HCT116 (cell line): ENCODE results near the gene SLC25A22. TPM values are rescaled to one million over a fixed set of nuclear protein-coding genes. Genes with fewer than 3 reads are reported as not detected.
A peak's percentile ranks its signal among the peaks of the same experiment; 100 is the strongest.

Experiments used
- ATAC-seq: fragments of 200-7000 bp; cut with Tn5 transposase; 2 replicates; pipeline ENCODE4 v1.9.1; 2020; ENCODE audit warnings: mild to moderate bottlenecking, moderate library complexity
- Bru-seq: library from RNA; stranded (reverse); fragments of 400-500 nt; gene quantifications from one replicate; lab custom pipeline; 2021; lab: Mats Ljungman, UMichigan
- BruChase-seq, 2 experiments: library from RNA; stranded (reverse); fragments of 400-500 nt; gene quantifications; one replicate each; lab custom pipeline; 2021; lab: Mats Ljungman, UMichigan
- BruUV-seq: library from RNA; stranded (reverse); fragments of 400-500 nt; replicated peaks from 2 replicates; lab custom pipeline; 2021; lab: Mats Ljungman, UMichigan
- CTCF ChIA-PET: fragments of 300-600 bp; sonication (Branson Sonifier 250); formaldehyde crosslinking; loops from one replicate; lab custom pipeline; 2021; ENCODE audit warnings: antibody characterized with exemption; lab: Charles Lee
- POLR2A ChIA-PET: fragments of 300-600, 350-600 bp; sonication (Branson Sonifier 250); formaldehyde crosslinking; loops from one replicate; lab custom pipeline; 2021; ENCODE audit warnings: antibody characterized with exemption; lab: Charles Lee
- RAD21 ChIA-PET, 2 experiments: fragments of 300-600 bp; sonication (Branson Sonifier 250); formaldehyde crosslinking; loops; one replicate each; lab custom pipeline; 2023; ENCODE audit warnings: low total read pairs in 2 of 2; ENCODE audit not compliant: uncharacterized antibody in 2 of 2, unreplicated experiment in 2 of 2, low non-redundant PET in 1 of 2; lab: Charles Lee
- DNase-seq: peaks from one replicate; pipeline ENCODE4 v3.0.0-alpha.2; 2010; ENCODE audit warnings: low read depth, low spot score
- H2AFZ ChIP-seq: fragments of 200-600 bp; shearing (Covaris generic), sonication (generic); 2 replicates; pipeline ENCODE4 v1.6.1; 2017; ENCODE audit warnings: low read depth, mixed run types, mixed read lengths, antibody characterized with exemption, low read length; ENCODE audit not compliant: poor library complexity, severe bottlenecking
- H3K27ac ChIP-seq: 2 replicates; pipeline ENCODE4 v1.5.1; 2012; ENCODE audit warnings: low read depth, low read length
- H3K27me3 ChIP-seq: fragments of 200-600 bp; sonication (generic); 2 replicates; pipeline ENCODE4 v1.6.1; 2016; ENCODE audit warnings: mixed run types, low read length, mixed read lengths; ENCODE audit not compliant: insufficient read depth
- H3K36me3 ChIP-seq, 2 experiments: fragments of 200-500 bp in 1 of 2; fragments of 200-600 bp in 1 of 2; sonication (Bioruptor generic) in 1 of 2; sonication (generic) in 1 of 2; 2 replicates each; pipeline versions ENCODE4 v1.5.1 to v1.6.1; 2014 to 2016; ENCODE audit warnings: low read length in 2 of 2, inconsistent platforms in 1 of 2, mixed read lengths in 1 of 2, mixed run types in 1 of 2; ENCODE audit not compliant: insufficient read depth in 2 of 2, control insufficient read depth in 1 of 2
- H3K4me1 ChIP-seq, 2 experiments: fragments of 200-600 bp in 1 of 2; sonication (generic) in 1 of 2; 2 replicates each; pipeline versions ENCODE4 v1.5.1 to v1.6.1; 2012 to 2017; ENCODE audit warnings: low read length in 2 of 2, inconsistent platforms in 1 of 2, mild to moderate bottlenecking in 1 of 2, mixed read lengths in 1 of 2, mixed run types in 1 of 2, moderate library complexity in 1 of 2; ENCODE audit not compliant: insufficient read depth in 2 of 2, control insufficient read depth in 1 of 2
- H3K4me2 ChIP-seq: fragments of 200-600 bp; sonication (generic); 2 replicates; pipeline ENCODE4 v1.6.1; 2017; ENCODE audit warnings: mixed run types, low read length, mixed read lengths
- H3K4me3 ChIP-seq, 2 experiments: fragments of 200-600 bp in 1 of 2; sonication (generic) in 1 of 2; replicated peaks in 1 of 2; 2 replicates each; pipeline ENCODE4 v1.5.1; 2011 to 2016; ENCODE audit warnings: low read length in 2 of 2, control low read depth in 1 of 2, low read depth in 1 of 2, mild to moderate bottlenecking in 1 of 2, mixed read lengths in 1 of 2, mixed run types in 1 of 2
- H3K79me2 ChIP-seq: fragments of 200-600 bp; sonication (generic); 2 replicates; pipeline ENCODE4 v1.6.1; 2017; ENCODE audit warnings: mild to moderate bottlenecking, mixed run types, low read length, moderate library complexity, mixed read lengths; ENCODE audit not compliant: insufficient read depth
- H3K9ac ChIP-seq: fragments of 200-600 bp; sonication (generic); 2 replicates; pipeline ENCODE4 v1.6.1; 2016; ENCODE audit warnings: low read length, mixed read lengths
- H3K9me2 ChIP-seq: fragments of 200-600 bp; sonication (generic), shearing (Covaris generic); 2 replicates; pipeline ENCODE4 v1.6.1; 2017; ENCODE audit warnings: mixed run types, mild to moderate bottlenecking, moderate library complexity; ENCODE audit not compliant: insufficient read depth
- H3K9me3 ChIP-seq, 2 experiments: fragments of 200-500 bp in 1 of 2; fragments of 200-600 bp in 1 of 2; sonication (Bioruptor generic) in 1 of 2; sonication (generic) in 1 of 2; 2 replicates each; pipeline ENCODE4 v1.6.1; 2014 to 2017; ENCODE audit warnings: low read length in 2 of 2, mixed read lengths in 2 of 2, inconsistent platforms in 1 of 2, low read depth in 1 of 2, mild to moderate bottlenecking in 1 of 2, mixed run types in 1 of 2, moderate library complexity in 1 of 2; ENCODE audit not compliant: control insufficient read depth in 1 of 2, insufficient read depth in 1 of 2
- H4K20me1 ChIP-seq: fragments of 200-600 bp; sonication (generic), shearing (Covaris generic); 2 replicates; pipeline ENCODE4 v1.6.1; 2017; ENCODE audit warnings: mixed run types, mild to moderate bottlenecking, moderate library complexity; ENCODE audit not compliant: insufficient read depth
- CEBPB ChIP-seq: IDR thresholded peaks from 2 replicates; pipeline ENCODE4 v1.6.1; 2012; ENCODE audit warnings: low read depth
- EGR1 ChIP-seq: IDR thresholded peaks from 2 replicates; pipeline ENCODE4 v1.6.1; 2012; ENCODE audit warnings: low read depth
- POLR2A ChIP-seq: IDR thresholded peaks from 2 replicates; pipeline ENCODE4 v1.7.0; 2011; ENCODE audit warnings: borderline replicate concordance; ENCODE audit not compliant: insufficient read depth, insufficient read length; ENCODE audit errors: extremely low read depth
- POLR2AphosphoS5 ChIP-seq: IDR thresholded peaks from 2 replicates; pipeline ENCODE4 v1.6.1; 2011; ENCODE audit warnings: mild to moderate bottlenecking, low read depth, low read length, moderate library complexity
- SIN3A ChIP-seq: IDR thresholded peaks from 2 replicates; pipeline ENCODE4 v1.6.1; 2012; ENCODE audit warnings: low read depth
- SRF ChIP-seq: IDR thresholded peaks from 2 replicates; pipeline ENCODE4 v1.6.1; 2012; ENCODE audit warnings: low read depth
- YY1 ChIP-seq: IDR thresholded peaks from 2 replicates; pipeline ENCODE4 v1.6.1; 2011; ENCODE audit warnings: low read length, low read depth, moderate library complexity, mild to moderate bottlenecking; ENCODE audit not compliant: insufficient replicate concordance; ENCODE audit errors: extremely low read depth
- ZFX ChIP-seq: fragments of 450-650 bp; IDR thresholded peaks from 2 replicates; pipeline ENCODE4 v1.6.1; 2017
- intact Hi-C: fragments of 100-400 bp; cut with micrococcal nuclease; formaldehyde crosslinking; loops from 2 replicates; pipeline ENCODE4 v1.10.0; 2022
- long read RNA-seq: library from polyadenylated mRNA; unstranded; transcript quantifications from one replicate; pipeline ENCODE4 v2.0.0, GENCODE V29; 2021; ENCODE audit not compliant: unreplicated experiment
- polyA plus RNA-seq: library from polyadenylated mRNA; unstranded; fragments of >200 nt; gene quantifications from 2 replicates; pipeline ENCODE4 v1.2.1, GENCODE V29; 2012; ENCODE audit warnings: missing spikeins
- total RNA-seq: library from RNA; stranded (reverse); gene quantifications from one replicate; pipeline ENCODE4 v1.2.1, GENCODE V29; 2021; ENCODE audit not compliant: unreplicated experiment
- TF ChIP-seq, protein P1 (sequence below), 3 experiments: fragments of 200-600 bp in 1 of 3; sonication (generic) in 1 of 3; IDR thresholded peaks in 2 of 3; conservative IDR thresholded peaks in 1 of 3; 2 replicates each; pipeline ENCODE4 v1.5.1; 2012 to 2017; ENCODE audit warnings: low read depth in 2 of 3, low read length in 2 of 3, antibody characterized with exemption in 1 of 3, borderline replicate concordance in 1 of 3, control low read depth in 1 of 3, mild to moderate bottlenecking in 1 of 3, mixed read lengths in 1 of 3, mixed run types in 1 of 3, moderate library complexity in 1 of 3; ENCODE audit not compliant: insufficient read depth in 1 of 3
- TF ChIP-seq, protein P2 (sequence below): IDR thresholded peaks from 2 replicates; pipeline ENCODE4 v1.6.1; 2012; ENCODE audit warnings: low read depth

SLC25A22 gene
- total RNA-seq, result 62.0 TPM
- 39.4 and 52.2 TPM in 2 replicates for polyA plus RNA-seq
- Bru-seq, nascent RNA, result percentile 50 among the genes with signal in this experiment
- percentile 88 among the genes with signal in this experiment for BruChase-seq, experiment 1, labeled RNA remaining after a 6-hour chase
- percentile 76 among the genes with signal in this experiment for BruChase-seq, experiment 2, labeled RNA remaining after a 2-hour chase
- long read RNA-seq, transcript SLC25A22-228 (10 exons, 2,692 nt), result major isoform, 25 of 76 reads
- long read RNA-seq, transcript SLC25A22-201 (10 exons, 2,796 nt), result minor isoform, 7 of 76 reads
- long read RNA-seq, partial matches to known transcripts, result 11 of 76 reads
- long read RNA-seq, other reads (novel, unspliced or antisense), result 33 of 76 reads

GRCh38 chr11:798093-798713, at the start of gene SLC25A22:
SLC25A22 (minus strand) TSS chr11:798281; CDS start chr11:795006, 3,275 bp downstream.
- H4K20me1 ChIP-seq, result no peaks in the 10 kb centered on the region
- DNase-seq, result no peak
- H3K9me3 ChIP-seq, result no peaks in the 10 kb centered on the region
- RAD21 ChIA-PET, result no interaction called here
- no TSS peak for BruUV-seq
- POLR2A ChIA-PET, result no interaction called here
- H3K4me2 ChIP-seq, result peak within 1 kb of the TSS; percentile 97
- intact Hi-C loops, result no loop called here
- TF ChIP-seq, protein P1, sequence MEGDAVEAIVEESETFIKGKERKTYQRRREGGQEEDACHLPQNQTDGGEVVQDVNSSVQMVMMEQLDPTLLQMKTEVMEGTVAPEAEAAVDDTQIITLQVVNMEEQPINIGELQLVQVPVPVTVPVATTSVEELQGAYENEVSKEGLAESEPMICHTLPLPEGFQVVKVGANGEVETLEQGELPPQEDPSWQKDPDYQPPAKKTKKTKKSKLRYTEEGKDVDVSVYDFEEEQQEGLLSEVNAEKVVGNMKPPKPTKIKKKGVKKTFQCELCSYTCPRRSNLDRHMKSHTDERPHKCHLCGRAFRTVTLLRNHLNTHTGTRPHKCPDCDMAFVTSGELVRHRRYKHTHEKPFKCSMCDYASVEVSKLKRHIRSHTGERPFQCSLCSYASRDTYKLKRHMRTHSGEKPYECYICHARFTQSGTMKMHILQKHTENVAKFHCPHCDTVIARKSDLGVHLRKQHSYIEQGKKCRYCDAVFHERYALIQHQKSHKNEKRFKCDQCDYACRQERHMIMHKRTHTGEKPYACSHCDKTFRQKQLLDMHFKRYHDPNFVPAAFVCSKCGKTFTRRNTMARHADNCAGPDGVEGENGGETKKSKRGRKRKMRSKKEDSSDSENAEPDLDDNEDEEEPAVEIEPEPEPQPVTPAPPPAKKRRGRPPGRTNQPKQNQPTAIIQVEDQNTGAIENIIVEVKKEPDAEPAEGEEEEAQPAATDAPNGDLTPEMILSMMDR (IDR thresholded peaks at IDR 0.05 in 2 of 3, conservative IDR thresholded peaks at IDR 0.05 in 1 of 3; ENCODE audit: borderline replicate concordance in 1 of 3, insufficient read depth in 1 of 3, low read depth in 2 of 3, low read length in 2 of 3), result peak in 2 of 3 experiments; percentile 60 to 69; a peak in 4 of 6 replicates
- peak; percentile 49 for TF ChIP-seq POLR2A
- peak; percentile 3 for TF ChIP-seq YY1
- peak; percentile 51 for TF ChIP-seq POLR2AphosphoS5
- TF ChIP-seq CEBPB, result no peak
- no peak for TF ChIP-seq SIN3A
- no peak for TF ChIP-seq SRF
- peak; percentile 29; the same call in 1 of the 2 replicates for TF ChIP-seq ZFX
- no peak for TF ChIP-seq EGR1
- TF ChIP-seq, protein P2, sequence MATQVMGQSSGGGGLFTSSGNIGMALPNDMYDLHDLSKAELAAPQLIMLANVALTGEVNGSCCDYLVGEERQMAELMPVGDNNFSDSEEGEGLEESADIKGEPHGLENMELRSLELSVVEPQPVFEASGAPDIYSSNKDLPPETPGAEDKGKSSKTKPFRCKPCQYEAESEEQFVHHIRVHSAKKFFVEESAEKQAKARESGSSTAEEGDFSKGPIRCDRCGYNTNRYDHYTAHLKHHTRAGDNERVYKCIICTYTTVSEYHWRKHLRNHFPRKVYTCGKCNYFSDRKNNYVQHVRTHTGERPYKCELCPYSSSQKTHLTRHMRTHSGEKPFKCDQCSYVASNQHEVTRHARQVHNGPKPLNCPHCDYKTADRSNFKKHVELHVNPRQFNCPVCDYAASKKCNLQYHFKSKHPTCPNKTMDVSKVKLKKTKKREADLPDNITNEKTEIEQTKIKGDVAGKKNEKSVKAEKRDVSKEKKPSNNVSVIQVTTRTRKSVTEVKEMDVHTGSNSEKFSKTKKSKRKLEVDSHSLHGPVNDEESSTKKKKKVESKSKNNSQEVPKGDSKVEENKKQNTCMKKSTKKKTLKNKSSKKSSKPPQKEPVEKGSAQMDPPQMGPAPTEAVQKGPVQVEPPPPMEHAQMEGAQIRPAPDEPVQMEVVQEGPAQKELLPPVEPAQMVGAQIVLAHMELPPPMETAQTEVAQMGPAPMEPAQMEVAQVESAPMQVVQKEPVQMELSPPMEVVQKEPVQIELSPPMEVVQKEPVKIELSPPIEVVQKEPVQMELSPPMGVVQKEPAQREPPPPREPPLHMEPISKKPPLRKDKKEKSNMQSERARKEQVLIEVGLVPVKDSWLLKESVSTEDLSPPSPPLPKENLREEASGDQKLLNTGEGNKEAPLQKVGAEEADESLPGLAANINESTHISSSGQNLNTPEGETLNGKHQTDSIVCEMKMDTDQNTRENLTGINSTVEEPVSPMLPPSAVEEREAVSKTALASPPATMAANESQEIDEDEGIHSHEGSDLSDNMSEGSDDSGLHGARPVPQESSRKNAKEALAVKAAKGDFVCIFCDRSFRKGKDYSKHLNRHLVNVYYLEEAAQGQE, result no peak
- no peaks in the 10 kb centered on the region for H3K9me2 ChIP-seq
- H2AFZ ChIP-seq, result no peak within 1 kb of the TSS
- H3K9ac ChIP-seq, result peak within 1 kb of the TSS; percentile 94
- peak; percentile 66 for ATAC-seq
- peak within 1 kb of the TSS; percentile 86 to 92 for H3K4me3 ChIP-seq
- peaks cover 0 to 9% of the 10 kb centered on the region in 2 experiments; a peak in 1 of 4 replicates for H3K36me3 ChIP-seq
- H3K4me1 ChIP-seq, result peaks cover 16 to 42% of the 10 kb centered on the region in 2 experiments
- H3K27ac ChIP-seq, result peak within 1 kb of the TSS; percentile 91
- CTCF ChIA-PET, result no interaction called here
- peaks cover 29% of the 10 kb centered on the region for H3K79me2 ChIP-seq
- no peaks in the 10 kb centered on the region for H3K27me3 ChIP-seq
